Bronchial epithelial cell (primary cell): Measurements from ENCODE around the gene CPNE8. TPM values are rescaled to one million over a fixed set of nuclear protein-coding genes. Genes with fewer than 3 reads are reported as not detected.

Experiments used
- DNase-seq: peaks from one replicate; pipeline ENCODE4 v3.0.0-alpha.2; 2010; ENCODE audit warnings: low read depth
- FAIRE-seq: peaks from 2 replicates; lab custom pipeline; 2011; peaks lifted over from hg19 to GRCh38; lab: Jason Lieb, UNC
- H3K27me3 ChIP-seq: 2 replicates; pipeline ENCODE4 v1.5.1; 2011; ENCODE audit warnings: low read length; ENCODE audit not compliant: control insufficient read depth, insufficient read depth
- H3K36me3 ChIP-seq: 2 replicates; pipeline ENCODE4 v1.5.1; 2011; ENCODE audit warnings: low read length; ENCODE audit not compliant: control insufficient read depth, insufficient read depth
- H3K4me3 ChIP-seq: 2 replicates; pipeline ENCODE4 v1.5.1; 2011; ENCODE audit warnings: mild to moderate bottlenecking, low read depth, low read length, control low read depth
- CTCF ChIP-seq: IDR thresholded peaks from 2 replicates; pipeline ENCODE4 v1.5.1; 2011; ENCODE audit warnings: mild to moderate bottlenecking, moderate library complexity, low read length, control low read depth, inconsistent platforms; ENCODE audit not compliant: insufficient read depth, severe bottlenecking
- total RNA-seq: library from RNA; depleted of rRNA; stranded (reverse); fragments of >200 nt; gene quantifications from 2 replicates; pipeline ENCODE4 v1.2.1, GENCODE V29; 2014

CPNE8 gene
- total RNA-seq, 1 donor from 2014 or later = 7.1 TPM

DNA sequence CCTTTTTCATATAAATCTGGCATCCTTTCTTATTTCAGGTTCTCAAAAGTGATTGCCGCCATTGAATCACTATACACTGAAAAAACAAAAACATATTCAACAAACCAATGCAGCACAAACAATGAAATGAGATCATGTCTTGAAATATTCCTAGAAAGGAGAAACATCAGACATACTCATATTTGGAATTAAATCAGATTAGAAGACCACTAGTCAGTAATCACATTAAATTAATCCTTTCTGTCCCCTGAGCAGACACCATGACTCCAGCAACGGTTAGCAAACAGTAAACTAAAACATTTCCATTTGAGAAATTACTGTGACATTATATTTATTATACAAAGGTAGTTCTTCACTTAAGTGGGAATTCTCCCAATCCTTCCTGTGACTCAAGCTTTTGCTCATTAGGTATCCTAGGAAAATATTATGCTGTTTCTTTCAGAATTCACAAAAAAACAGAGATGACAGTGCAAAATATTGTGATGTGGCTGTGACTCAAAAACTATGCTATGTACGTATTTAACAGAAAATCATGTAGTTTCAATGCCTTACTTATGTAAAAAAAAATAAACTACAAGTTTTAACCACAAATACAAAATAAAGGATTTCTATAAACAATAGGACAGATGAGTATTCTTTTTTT is 29.7 kb downstream of the CPNE8 start:
- no peak for DNase-seq
- Histone ChIP-seq H3K27me3 (no peaks in the 10 kb centered on the region), H3K4me3 (no peak overlapping the region), H3K36me3 (no peaks in the 10 kb centered on the region)
- no peak for TF ChIP-seq CTCF
- no peak for FAIRE-seq

GRCh38 chr12:38872561-38872960 is 32.8 kb downstream of the CPNE8 start:
- DNase-seq (no peak), FAIRE-seq (no peak)
- Histone ChIP-seq H3K36me3 (no peaks in the 10 kb centered on the region), H3K27me3 (no peaks in the 10 kb centered on the region), H3K4me3 (no peak overlapping the region)
- no peak for TF ChIP-seq CTCF

GRCh38 chr12:38872156-38872555 is 33.2 kb downstream of the CPNE8 start:
- Histone ChIP-seq H3K27me3 (no peaks in the 10 kb centered on the region), H3K4me3 (no peak overlapping the region), H3K36me3 (no peaks in the 10 kb centered on the region)
- TF ChIP-seq CTCF = no peak
- DNase-seq (no peak), FAIRE-seq (no peak)

GRCh38 chr12:38869036-38869435 is 36.4 kb downstream of the CPNE8 start:
- Histone ChIP-seq H3K36me3 (no peaks in the 10 kb centered on the region), H3K27me3 (no peaks in the 10 kb centered on the region), H3K4me3 (no peak overlapping the region)
- FAIRE-seq (no peak), DNase-seq (no peak)
- no peak for TF ChIP-seq CTCF

GRCh38 chr12:38850461-38850860 is 54.9 kb downstream of the CPNE8 start:
- H3K27me3 ChIP-seq = no peaks in the 10 kb centered on the region
- no peaks in the 10 kb centered on the region for H3K36me3 ChIP-seq
- no peak for FAIRE-seq
- DNase-seq = no peak
- no peak for TF ChIP-seq CTCF
- no peak overlapping the region for H3K4me3 ChIP-seq

DNA sequence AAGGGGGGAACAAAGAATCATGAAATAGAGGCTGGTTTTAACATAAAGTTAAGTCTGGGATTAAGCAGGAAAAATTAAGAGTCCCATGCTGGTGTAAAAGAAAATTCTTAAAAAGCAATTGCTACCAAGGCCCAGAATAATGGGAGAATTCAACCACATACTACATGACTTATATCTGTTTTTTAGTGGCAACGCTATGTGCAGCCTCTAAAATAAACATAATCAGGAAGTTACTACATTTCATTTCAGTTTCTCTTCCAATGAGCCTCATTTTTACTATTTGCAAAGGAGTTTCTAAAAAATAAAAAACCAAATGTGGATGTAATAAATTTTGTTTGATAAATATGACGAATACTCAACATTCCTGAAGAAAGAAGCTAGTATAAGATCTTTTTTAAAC is 58.1 kb downstream of the CPNE8 start:
- TF ChIP-seq CTCF = no peak
- H3K36me3 ChIP-seq = no peaks in the 10 kb centered on the region
- no peaks in the 10 kb centered on the region for H3K27me3 ChIP-seq
- H3K4me3 ChIP-seq = no peak overlapping the region
- DNase-seq = no peak
- FAIRE-seq = no peak
